Mesodermal cell (in vitro differentiated cells): ENCODE data around the gene GALNT9.
"Not testable (repeated sequence)": the region's sequence is repeated elsewhere in the genome, so short reads cannot be mapped to it uniquely, and the experiment has no call there.

ENCODE experiments used
- H3K27ac ChIP-seq: 2 replicates; pipeline ENCODE4 v1.7.0; 2013; ENCODE audit warnings: mild to moderate bottlenecking, low read depth, low read length, moderate library complexity; ENCODE audit not compliant: severe bottlenecking
- H3K36me3 ChIP-seq: 2 replicates; pipeline ENCODE4 v1.7.1; 2013; ENCODE audit warnings: mild to moderate bottlenecking, low read length, moderate library complexity; ENCODE audit not compliant: control insufficient read depth, insufficient read depth
- H3K4me1 ChIP-seq: one replicate; pipeline ENCODE4 v1.7.1; 2013; ENCODE audit warnings: mild to moderate bottlenecking, low read length; ENCODE audit not compliant: insufficient read depth, control insufficient read depth, poor library complexity, severe bottlenecking
- H3K4me3 ChIP-seq: 2 replicates; pipeline ENCODE4 v1.7.0; 2013; ENCODE audit warnings: low read length, control low read depth, mild to moderate bottlenecking; ENCODE audit not compliant: insufficient read depth, poor library complexity, severe bottlenecking; ENCODE audit errors: extremely low read depth
- H3K9me3 ChIP-seq: 2 replicates; pipeline ENCODE4 v1.7.1; 2013; ENCODE audit warnings: mild to moderate bottlenecking, low read length, moderate library complexity; ENCODE audit not compliant: control insufficient read depth
- WGBS, 2 experiments: methylation state at CpG; one replicate each; pipeline ENCODE4 v1.1.5; 2013; ENCODE audit warnings: missing lambda C conversion rate in 2 of 2; ENCODE audit not compliant: insufficient coverage in 2 of 2; 5-methylcytosine and 5-hydroxymethylcytosine counted together

Gene GALNT9

GRCh38 chr12:132272711-132273110 lies 56.7 kb downstream of the GALNT9 start:
- WGBS, 2 experiments: 85 to 88% methylated on average over 17 of the region's 17 CpGs
- peaks cover 20% of the 10 kb centered on the region for H3K9me3 ChIP-seq
- no peak overlapping the region for H3K27ac ChIP-seq
- no peaks in the 10 kb centered on the region for H3K4me1 ChIP-seq
- no peak overlapping the region for H3K4me3 ChIP-seq
- no peaks in the 10 kb centered on the region for H3K36me3 ChIP-seq

GRCh38 chr12:132271755-132272092 lies 57.7 kb downstream of the GALNT9 start:
- WGBS, 2 experiments: 90% methylated on average over 20 to 22 of the region's 23 CpGs
- Histone ChIP-seq H3K27ac (no peak overlapping the region), H3K36me3 (no peaks in the 10 kb centered on the region), H3K9me3 (peaks cover 23% of the 10 kb centered on the region), H3K4me3 (no peak overlapping the region), H3K4me1 (no peaks in the 10 kb centered on the region)

- Histone ChIP-seq H3K4me3 (no peak overlapping the region), H3K36me3 (no peaks in the 10 kb centered on the region), H3K9me3 (peaks cover 23% of the 10 kb centered on the region), H3K4me1 (no peaks in the 10 kb centered on the region), H3K27ac (no peak overlapping the region)
- WGBS, 2 experiments: 87 to 88% methylated on average over 26 to 39 of the region's 41 CpGs
Observed at GRCh38 chr12:132270969-132271754, 58.2 kb downstream of the GALNT9 start.

GRCh38 chr12:132270516-132270915 lies 58.9 kb downstream of the GALNT9 start:
- Histone ChIP-seq H3K4me1 (no peaks in the 10 kb centered on the region), H3K9me3 (peaks cover 23% of the 10 kb centered on the region), H3K27ac (no peak overlapping the region), H3K4me3 (no peak overlapping the region), H3K36me3 (no peaks in the 10 kb centered on the region)
- WGBS, 2 experiments: 87 to 93% methylated on average over 10 to 11 of the region's 12 CpGs

- H3K4me3 ChIP-seq: no peak overlapping the region
- no peaks in the 10 kb centered on the region for H3K36me3 ChIP-seq
- WGBS, 2 experiments: 88 to 90% methylated on average over 44 of the region's 44 CpGs
- H3K4me1 ChIP-seq: no peaks in the 10 kb centered on the region
- no peak overlapping the region for H3K27ac ChIP-seq
- H3K9me3 ChIP-seq: peaks cover 16% of the 10 kb centered on the region
Observed at GRCh38 chr12:132269271-132269968, 60.0 kb downstream of the GALNT9 start.

- Histone ChIP-seq H3K36me3 (no peaks in the 10 kb centered on the region), H3K4me1 (no peaks in the 10 kb centered on the region), H3K4me3 (no peak overlapping the region), H3K9me3 (peaks cover 15% of the 10 kb centered on the region), H3K27ac (no peak overlapping the region)
- WGBS, 2 experiments: 87 to 91% methylated on average over 26 of the region's 26 CpGs
Observed at GRCh38 chr12:132268674-132269073, 60.7 kb downstream of the GALNT9 start.

- Histone ChIP-seq H3K36me3 (no peaks in the 10 kb centered on the region), H3K4me1 (no peaks in the 10 kb centered on the region), H3K4me3 (no peak overlapping the region), H3K27ac (no peak overlapping the region), H3K9me3 (peaks cover 15% of the 10 kb centered on the region)
- 88 to 91% methylated on average over 5 to 10 of the region's 10 CpGs for whole genome bisulfite sequencing, 2 experiments
Observed at GRCh38 chr12:132267873-132268272, 61.5 kb downstream of the GALNT9 start.

GRCh38 chr12:132266802-132267201 lies 62.6 kb downstream of the GALNT9 start:
- WGBS, 2 experiments: 85 to 88% methylated on average over 8 to 18 of the region's 18 CpGs
- Histone ChIP-seq H3K27ac (no peak overlapping the region), H3K36me3 (no peaks in the 10 kb centered on the region), H3K4me1 (no peaks in the 10 kb centered on the region), H3K4me3 (no peak overlapping the region), H3K9me3 (peaks cover 21% of the 10 kb centered on the region)

GRCh38 chr12:132266370-132266769 lies 63.0 kb downstream of the GALNT9 start:
- 82 to 83% methylated on average over 9 of the region's 9 CpGs for WGBS, 2 experiments
- H3K27ac ChIP-seq: no peak overlapping the region
- no peaks in the 10 kb centered on the region for H3K4me1 ChIP-seq
- no peaks in the 10 kb centered on the region for H3K36me3 ChIP-seq
- no peak overlapping the region for H3K4me3 ChIP-seq
- peaks cover 25% of the 10 kb centered on the region for H3K9me3 ChIP-seq

- H3K36me3 ChIP-seq, H3K4me3 ChIP-seq, H3K27ac ChIP-seq, H3K4me1 ChIP-seq: not testable (repeated sequence)
- peaks cover 26% of the 10 kb centered on the region for H3K9me3 ChIP-seq
- 90 to 92% methylated on average over 27 of the region's 27 CpGs for whole genome bisulfite sequencing, 2 experiments
Observed at GRCh38 chr12:132265822-132266221, 63.6 kb downstream of the GALNT9 start.
